HG03196 (cell line): ENCODE measurements around the gene CD58.
"Not testable (repeated sequence)": the region's sequence is repeated elsewhere in the genome, so short reads cannot be mapped to it uniquely, and the experiment has no call there.

ENCODE experiments used
- ATAC-seq: cut with Tn5 transposase; IDR thresholded peaks from one replicate; pipeline ENCODE4 v1.9.1; 2021; ENCODE audit not compliant: unreplicated experiment

CD58 gene

DNA sequence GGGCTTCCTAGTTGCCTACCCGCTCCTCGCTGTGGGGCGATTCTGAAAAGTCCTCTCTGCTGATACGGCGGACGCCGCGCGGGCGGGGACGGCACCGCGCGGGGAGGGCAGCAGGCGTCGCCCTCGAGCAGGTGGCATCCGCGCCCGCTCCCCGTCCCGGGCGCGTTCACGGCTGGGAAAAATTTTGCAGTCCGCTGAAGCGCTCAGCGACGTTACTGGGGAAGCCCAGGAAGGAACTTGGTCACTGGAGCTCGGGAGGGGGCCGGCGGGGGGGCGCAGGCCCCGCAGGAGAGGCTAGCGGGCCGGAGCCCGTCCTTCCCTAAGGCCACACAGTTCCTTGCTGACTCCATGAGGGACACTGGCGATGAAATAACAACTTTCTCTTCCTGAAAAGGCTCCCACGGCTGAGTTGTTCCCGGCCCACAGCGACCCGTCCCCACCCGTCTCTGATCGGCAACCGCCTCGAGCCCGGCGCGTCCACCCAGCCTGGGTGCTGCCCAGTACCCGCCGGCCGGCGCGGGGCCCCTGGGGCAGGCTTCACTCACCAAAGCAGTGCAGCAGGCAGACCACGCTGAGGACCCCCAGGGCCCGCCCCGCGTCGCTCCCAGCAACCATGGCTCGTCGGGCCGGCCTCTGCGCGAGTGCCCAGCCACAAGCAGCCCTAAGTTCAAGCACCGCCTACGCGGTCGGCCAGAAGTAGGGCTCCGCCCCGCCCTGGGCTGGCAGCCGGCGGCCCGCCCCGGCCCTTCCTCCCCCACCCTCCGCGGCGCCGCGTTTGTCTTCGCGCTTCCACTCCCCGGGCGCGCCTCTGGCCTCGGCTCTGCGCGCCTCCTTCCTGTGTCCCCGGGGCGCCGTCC lies at the start of gene CD58:
Gene CD58 (minus strand): TSS at position 669 of the 857 bp plus-strand sequence. CDS start 54 bp downstream, at position 615.
- peak; percentile 59 for ATAC-seq

DNA sequence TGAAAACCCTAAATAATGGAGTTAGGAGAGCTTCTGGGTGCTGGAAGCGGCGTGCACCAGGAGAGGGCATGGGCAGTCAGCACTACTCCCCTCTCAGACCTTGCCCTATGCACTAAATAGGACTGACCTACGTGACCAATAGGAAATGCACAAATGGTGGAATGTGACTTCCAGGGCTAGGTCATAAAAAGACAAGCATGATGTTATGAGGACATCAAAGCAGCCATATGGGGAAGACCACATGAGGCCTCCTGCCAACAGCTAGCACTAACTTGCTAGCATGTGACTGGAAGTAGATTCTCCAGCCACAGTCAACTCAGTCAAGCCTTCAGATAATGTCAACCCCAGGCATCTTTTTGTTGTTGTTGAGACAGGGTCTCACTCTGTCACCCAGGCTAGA lies 49.6 kb upstream of the CD58 start:
- not testable (repeated sequence) for ATAC-seq

DNA sequence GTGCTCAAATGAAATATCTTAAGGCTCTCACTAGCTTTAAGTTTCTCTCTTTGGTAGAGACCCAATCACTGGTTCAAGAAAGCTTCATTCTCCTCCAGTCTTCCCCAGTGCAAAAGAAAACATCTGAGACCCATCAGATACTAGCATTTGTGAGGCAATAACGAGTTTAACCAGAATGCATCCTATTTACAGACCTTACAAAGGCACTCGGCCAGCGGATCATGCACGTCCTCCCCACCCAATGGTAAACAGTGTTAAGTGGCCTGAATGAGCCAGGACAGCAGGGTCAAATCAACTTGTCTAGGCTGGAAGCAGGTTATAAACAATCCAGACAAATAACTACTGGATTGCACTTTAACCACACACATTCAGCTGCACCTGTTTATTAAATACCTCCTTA lies 48.3 kb upstream of the CD58 start:
- ATAC-seq: not testable (repeated sequence)

DNA sequence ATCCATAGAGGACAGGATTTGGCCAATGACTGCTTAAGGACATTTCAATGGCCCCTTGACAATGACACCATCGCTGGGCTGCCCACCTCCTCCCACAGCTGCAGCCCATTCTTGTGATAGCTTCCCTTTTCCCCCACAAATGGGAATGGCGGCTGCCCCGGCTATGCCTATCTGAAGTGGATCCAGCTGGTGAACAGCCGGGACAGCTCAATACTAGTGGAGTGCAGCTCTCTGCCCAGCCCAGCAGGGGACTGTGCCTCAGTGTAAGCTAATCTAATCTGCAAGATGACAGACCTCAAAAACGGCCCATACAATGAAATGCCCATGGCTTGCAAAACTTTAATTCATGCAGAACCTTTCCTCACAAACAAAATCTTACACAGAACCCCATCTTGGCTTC lies 47.0 kb upstream of the CD58 start:
- ATAC-seq: not testable (repeated sequence)

DNA sequence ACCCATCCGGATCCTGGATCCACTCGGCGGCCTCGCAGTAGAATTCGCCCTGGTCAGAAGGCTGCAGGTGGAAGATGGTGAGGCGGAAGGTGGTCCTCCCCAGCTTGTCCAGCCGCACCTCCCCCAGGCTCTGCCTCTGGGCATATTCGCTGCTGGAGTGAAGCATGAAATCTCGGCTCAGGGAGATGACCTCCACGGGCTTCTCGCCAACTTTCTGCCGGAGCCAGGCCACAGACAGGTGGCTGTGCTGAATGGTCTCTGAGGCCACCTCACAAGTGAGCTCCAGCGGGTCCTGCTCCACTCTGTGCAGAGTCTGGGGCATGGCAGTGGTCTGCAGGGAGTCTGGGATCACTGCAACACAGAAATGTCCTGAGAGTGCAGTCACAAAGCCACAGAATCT lies 43.0 kb upstream of the CD58 start:
- not testable (repeated sequence) for ATAC-seq

GRCh38 chr1:116609801-116610371 lies 39.1 kb upstream of the CD58 start:
- ATAC-seq: not testable (repeated sequence)

- ATAC-seq: not testable (repeated sequence)
Observed at GRCh38 chr1:116608841-116609240, 38.0 kb upstream of the CD58 start.

GRCh38 chr1:116608151-116608550 lies 37.3 kb upstream of the CD58 start:
- not testable (repeated sequence) for ATAC-seq

- not testable (repeated sequence) for ATAC-seq
Observed at GRCh38 chr1:116607463-116607862, 36.6 kb upstream of the CD58 start.

- not testable (repeated sequence) for ATAC-seq
Observed at GRCh38 chr1:116606067-116606466, 35.2 kb upstream of the CD58 start.

GRCh38 chr1:116605315-116605714 lies 34.5 kb upstream of the CD58 start:
- ATAC-seq: no peak

- not testable (repeated sequence) for ATAC-seq
Observed at GRCh38 chr1:116604408-116604807, 33.6 kb upstream of the CD58 start.

DNA sequence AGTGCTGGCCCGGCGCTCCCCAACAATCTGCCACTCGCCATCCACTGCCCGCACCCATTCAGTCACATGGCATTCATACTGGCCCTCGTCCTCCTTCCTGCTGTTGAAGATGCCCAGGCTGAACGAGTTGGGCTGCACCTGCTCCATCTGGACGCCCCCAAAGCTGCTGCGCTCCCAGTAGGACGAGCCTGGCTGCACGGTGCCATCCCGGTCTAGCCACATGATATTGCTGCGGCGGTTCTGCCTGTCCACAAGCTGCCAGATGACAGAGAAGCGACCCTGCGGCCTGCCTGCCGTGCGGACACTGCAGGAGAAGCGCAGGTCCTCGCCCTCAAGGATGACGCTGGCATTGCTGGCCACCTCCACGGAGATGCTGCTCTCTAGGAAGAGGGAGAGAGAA lies 32.8 kb upstream of the CD58 start:
- ATAC-seq: not testable (repeated sequence)

GRCh38 chr1:116599369-116599768 lies 28.5 kb upstream of the CD58 start:
- ATAC-seq: not testable (repeated sequence)

- ATAC-seq: not testable (repeated sequence)
Observed at GRCh38 chr1:116598420-116599036, 27.7 kb upstream of the CD58 start.

- peak; percentile 47 for ATAC-seq
Observed at GRCh38 chr1:116597388-116597787, 26.6 kb upstream of the CD58 start.

DNA sequence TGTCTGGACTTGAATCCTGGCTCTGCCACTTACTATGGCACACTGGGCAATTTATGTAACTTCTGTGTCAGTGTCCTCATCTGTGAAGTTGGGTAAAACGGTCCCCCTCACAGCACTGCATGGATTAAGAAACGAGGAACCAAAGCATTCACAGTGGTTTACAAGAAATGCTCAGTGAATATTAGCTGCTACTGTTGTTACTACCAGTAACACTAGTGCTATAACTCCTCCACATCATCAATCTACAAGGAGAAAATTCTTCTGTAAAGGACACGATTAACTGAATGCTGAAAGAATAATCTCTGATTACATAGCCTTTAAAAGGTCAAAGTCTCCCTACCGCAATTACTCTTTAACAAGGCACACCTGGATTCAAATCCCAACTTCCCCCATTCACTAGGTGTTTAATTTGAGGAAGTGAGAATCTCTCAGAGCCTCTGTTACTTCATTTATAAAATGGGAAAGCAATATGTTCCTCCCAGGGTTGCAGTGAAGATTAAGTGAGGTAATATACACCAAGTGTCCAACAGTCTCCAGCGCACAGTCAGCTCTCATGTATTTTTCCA lies 26.0 kb upstream of the CD58 start:
- not testable (repeated sequence) for ATAC-seq

- ATAC-seq: peak; percentile 59
Observed at GRCh38 chr1:116595946-116596741, 25.3 kb upstream of the CD58 start.

DNA sequence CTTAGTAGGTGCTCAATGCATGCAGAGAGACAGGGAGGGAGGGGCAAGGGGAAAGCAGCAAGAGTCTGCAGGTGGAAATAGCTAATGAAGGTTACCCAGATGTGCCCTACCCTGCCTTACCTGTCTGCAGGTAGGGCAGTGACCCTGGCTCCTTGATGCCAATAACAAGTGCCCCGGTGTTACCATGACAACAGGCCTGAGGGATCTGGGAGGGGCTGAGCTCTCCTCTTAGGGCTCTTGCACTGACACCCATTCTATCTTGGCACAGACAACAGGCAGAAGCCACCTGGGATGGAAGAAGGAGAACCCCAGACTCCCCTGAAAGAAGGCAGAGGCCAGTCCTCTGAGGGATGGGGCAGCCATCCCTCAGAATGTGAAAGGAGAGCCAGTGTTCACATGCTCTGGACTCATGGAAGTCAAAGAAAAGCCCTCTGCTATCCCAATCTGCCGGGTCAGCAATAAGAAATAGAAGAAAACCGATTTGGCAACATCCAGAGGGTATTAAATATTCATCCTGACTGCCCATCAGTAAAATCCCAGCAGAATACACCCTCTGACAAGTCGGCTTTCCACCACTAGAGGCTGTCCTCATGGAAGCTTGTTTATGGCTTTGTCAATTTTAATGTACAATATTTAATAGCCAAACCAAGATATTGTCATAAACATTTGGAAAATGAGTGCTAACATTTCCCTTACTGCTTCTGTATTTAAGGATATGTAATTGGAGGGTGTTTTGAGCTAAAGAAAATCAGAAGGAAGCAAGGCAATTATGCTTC lies 24.4 kb upstream of the CD58 start:
- not testable (repeated sequence) for ATAC-seq

- not testable (repeated sequence) for ATAC-seq
Observed at GRCh38 chr1:116593977-116594376, 23.2 kb upstream of the CD58 start.
